ENCODE results near the gene SHF. TPM values are rescaled to one million over a fixed set of nuclear protein-coding genes. Genes with fewer than 3 reads are reported as not detected.
A peak's percentile ranks its signal among the peaks of the same experiment; 100 is the strongest.

Gene SHF
- total RNA-seq, 4 donors from 2014 or later: 1.5 to 37.5 (median 24.1) TPM

- TF ChIP-seq CTCF (IDR thresholded peaks at IDR 0.05): no peak
- no peak for TF ChIP-seq POLR2A (IDR thresholded peaks at IDR 0.05)
- no peak for DNase-seq
- H3K27ac ChIP-seq: peak overlapping the region; percentile 86 to 98
Measured at GRCh38 chr15:45185903-45186770, 1.6 kb downstream of the SHF start.

GRCh38 chr15:45185069-45185779 is 2.5 kb downstream of the SHF start:
- Histone ChIP-seq H3K4me1 (no peaks in the 10 kb centered on the region), H3K36me3 (no peaks in the 10 kb centered on the region), H3K27ac (peak overlapping the region in 1 of 2 donors; percentile 20), H3K9me3 (no peaks in the 10 kb centered on the region), H3K4me3 (no peak overlapping the region), H3K27me3 (no peaks in the 10 kb centered on the region)
- no peak for TF ChIP-seq POLR2A (IDR thresholded peaks at IDR 0.05)
- TF ChIP-seq CTCF (IDR thresholded peaks at IDR 0.05): no peak
- no peak for DNase-seq
- intact Hi-C loops (cut with DNase I; ENCODE audit: low total_unique reads): no loop called here

More at GRCh38 chr15:45185903-45186770, 1.6 kb downstream of the SHF start:
- Histone ChIP-seq H3K4me1 (no peaks in the 10 kb centered on the region), H3K27me3 (no peaks in the 10 kb centered on the region), H3K4me3 (peak overlapping the region; percentile 56 to 97), H3K36me3 (no peaks in the 10 kb centered on the region), H3K9me3 (no peaks in the 10 kb centered on the region)
- intact Hi-C loops (cut with DNase I; ENCODE audit: low total_unique reads): no loop called here

DNA sequence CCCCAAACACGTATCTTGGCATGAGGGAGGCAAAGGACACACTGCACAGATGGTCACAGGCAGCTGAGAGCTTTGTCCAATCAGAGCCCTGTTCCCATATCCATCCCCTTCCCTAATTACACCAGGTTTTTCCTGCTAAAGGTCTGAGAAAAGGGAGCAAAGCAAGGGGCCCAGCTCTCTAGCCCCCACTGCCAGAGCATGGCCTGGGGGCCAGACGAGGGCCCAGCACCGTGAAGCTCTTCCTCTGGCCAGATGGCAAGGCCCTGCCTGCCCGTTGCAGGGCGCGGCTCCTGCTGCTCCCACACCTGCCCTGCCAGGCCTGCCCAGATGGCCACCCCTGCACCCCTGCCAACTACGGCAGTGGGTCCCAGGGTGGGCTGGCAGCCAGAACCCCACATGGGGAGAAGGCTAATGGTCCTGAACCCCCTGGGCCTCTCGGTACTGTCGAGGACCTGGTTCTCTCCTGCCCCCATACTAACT is 3.2 kb downstream of the SHF start:
- DNase-seq: no peak
- Histone ChIP-seq H3K9me3 (no peaks in the 10 kb centered on the region), H3K27me3 (no peaks in the 10 kb centered on the region), H3K27ac (peak overlapping the region in 1 of 2 donors; percentile 20), H3K4me1 (no peaks in the 10 kb centered on the region), H3K36me3 (no peaks in the 10 kb centered on the region), H3K4me3 (no peak overlapping the region)
- intact Hi-C loops (cut with DNase I; ENCODE audit: low total_unique reads): no loop called here
- no peak for TF ChIP-seq CTCF (IDR thresholded peaks at IDR 0.05)
- no peak for TF ChIP-seq POLR2A (IDR thresholded peaks at IDR 0.05)

DNA sequence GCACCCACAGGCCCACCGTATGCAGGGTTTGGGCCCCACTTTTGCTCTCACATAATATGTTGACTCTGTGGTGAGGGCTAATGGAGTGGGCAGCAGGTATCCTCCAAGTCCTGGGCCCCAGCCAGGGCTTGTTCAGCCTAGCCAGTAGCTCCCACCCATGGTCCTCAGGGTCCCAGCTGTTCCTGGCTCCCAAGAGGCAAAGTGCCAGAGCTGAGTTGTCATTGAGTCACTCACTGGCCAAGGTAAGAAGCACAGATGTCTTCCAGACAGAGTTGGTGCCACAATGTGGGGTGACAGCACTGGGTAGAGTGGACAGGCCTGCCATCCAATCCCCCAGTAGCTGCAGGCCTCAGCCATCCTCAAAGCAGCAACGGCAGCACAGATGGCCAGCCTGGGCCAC is 4.3 kb downstream of the SHF start:
- H3K4me1 ChIP-seq: no peaks in the 10 kb centered on the region
- H3K27me3 ChIP-seq: no peaks in the 10 kb centered on the region
- H3K36me3 ChIP-seq: no peaks in the 10 kb centered on the region
- no peak overlapping the region for H3K27ac ChIP-seq
- intact Hi-C loops (cut with DNase I; ENCODE audit: low total_unique reads): no loop called here
- no peak for DNase-seq
- H3K4me3 ChIP-seq: no peak overlapping the region
- TF ChIP-seq POLR2A (IDR thresholded peaks at IDR 0.05): no peak
- TF ChIP-seq CTCF (IDR thresholded peaks at IDR 0.05): no peak
- H3K9me3 ChIP-seq: no peaks in the 10 kb centered on the region

DNA sequence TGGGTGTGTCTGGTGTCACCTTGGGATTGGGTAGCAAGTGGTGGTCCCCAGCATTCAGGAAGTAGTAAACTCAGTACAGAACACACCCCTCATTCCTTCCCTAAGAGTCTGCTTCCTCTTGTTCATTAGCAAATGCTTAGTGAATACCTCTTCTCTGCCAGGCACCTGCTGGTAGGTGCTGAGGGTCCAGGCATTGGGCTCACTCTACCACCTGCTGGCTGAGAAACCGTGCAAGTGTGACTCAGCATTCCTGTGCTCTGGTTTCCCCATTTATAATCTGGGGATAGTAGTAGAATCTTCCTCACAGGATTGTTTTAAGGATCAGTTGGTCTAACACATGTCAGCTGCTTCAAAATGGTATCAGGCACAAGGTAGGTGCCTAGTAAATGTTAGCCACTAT is 4.8 kb downstream of the SHF start:
- Histone ChIP-seq H3K4me3 (no peak overlapping the region), H3K27me3 (no peaks in the 10 kb centered on the region), H3K4me1 (no peaks in the 10 kb centered on the region), H3K27ac (no peak overlapping the region), H3K9me3 (no peaks in the 10 kb centered on the region), H3K36me3 (no peaks in the 10 kb centered on the region)
- TF ChIP-seq CTCF (IDR thresholded peaks at IDR 0.05) (no peak), POLR2A (IDR thresholded peaks at IDR 0.05) (no peak)
- DNase-seq: no peak
- intact Hi-C loops (cut with DNase I; ENCODE audit: low total_unique reads): no loop called here
